Suprapubic skin (tissue), 4 donors: Measurements from ENCODE around the gene IFITM1. TPM values are rescaled to one million over a fixed set of nuclear protein-coding genes. Genes with fewer than 3 reads are reported as not detected.

Experiments
- DNase-seq, 2 donors: peaks; one replicate each; pipeline ENCODE4 v3.0.0-alpha.2; 2019; ENCODE audit warnings: low spot score in 2 of 2
- H3K27ac ChIP-seq: fragments of 200-600 bp; sonication (generic); one replicate; pipeline ENCODE4 v1.5.1; 2019
- H3K27me3 ChIP-seq: fragments of 200-600 bp; sonication (generic); one replicate; pipeline ENCODE4 v1.5.1; 2019
- H3K36me3 ChIP-seq: fragments of 200-600 bp; sonication (generic); one replicate; pipeline ENCODE4 v1.5.1; 2019
- H3K4me1 ChIP-seq: fragments of 200-600 bp; sonication (generic); one replicate; pipeline ENCODE4 v1.5.1; 2019
- H3K4me3 ChIP-seq: fragments of 200-600 bp; sonication (generic); one replicate; pipeline ENCODE4 v1.5.1; 2019; ENCODE audit warnings: mild to moderate bottlenecking
- H3K9me3 ChIP-seq: fragments of 200-600 bp; sonication (generic); one replicate; pipeline ENCODE4 v1.5.1; 2019
- EP300 ChIP-seq: sonication (generic); formaldehyde crosslinking; IDR thresholded peaks from one replicate; pipeline ENCODE4 v1.6.1; 2017; ENCODE audit warnings: antibody characterized with exemption
- POLR2A ChIP-seq, 2 donors: fragments of 450-650 bp; IDR thresholded peaks; one replicate each; pipeline ENCODE4 v1.6.1; 2017; ENCODE audit warnings: antibody characterized with exemption in 2 of 2, mild to moderate bottlenecking in 2 of 2, moderate library complexity in 2 of 2
- POLR2AphosphoS5 ChIP-seq, 3 donors: sonication (generic); formaldehyde crosslinking; IDR thresholded peaks; one replicate each; pipeline ENCODE4 v1.6.1; 2017; ENCODE audit warnings: antibody characterized with exemption in 3 of 3
- WGBS: methylation state at CpG from one replicate; pipeline ENCODE4 v1.1.5; 2018; 5-methylcytosine and 5-hydroxymethylcytosine counted together
- total RNA-seq, 4 donors: library from RNA; depleted of rRNA; stranded (reverse); fragments of >200 nt; gene quantifications; one replicate each; pipeline ENCODE4 v1.1.0, GENCODE V29; 2016
- TF ChIP-seq, protein P1 (sequence below), 2 donors: fragments of 200-600 bp in 1 of 2; fragments of 450-650 bp in 1 of 2; sonication (generic) in 1 of 2; IDR thresholded peaks; one replicate each; pipeline ENCODE4 v1.5.1; 2016 to 2019; ENCODE audit warnings: antibody characterized with exemption in 2 of 2, mild to moderate bottlenecking in 1 of 2, moderate library complexity in 1 of 2

Gene IFITM1
- total RNA-seq, 4 donors from 2014 or later = 50.7 to 128 (median 67.6) TPM

GRCh38 chr11:352456-353031 lies 38.7 kb downstream of the IFITM1 start:
- Histone ChIP-seq H3K4me1 (peaks cover 46% of the 10 kb centered on the region), H3K9me3 (no peaks in the 10 kb centered on the region), H3K27me3 (no peaks in the 10 kb centered on the region), H3K27ac (peak overlapping the region; percentile 96), H3K36me3 (no peaks in the 10 kb centered on the region), H3K4me3 (no peak overlapping the region)
- TF ChIP-seq EP300 (no peak), POLR2A (IDR thresholded peaks at IDR 0.05) (no peak), POLR2AphosphoS5 (IDR thresholded peaks at IDR 0.05) (no peak)
- TF ChIP-seq, protein P1, sequence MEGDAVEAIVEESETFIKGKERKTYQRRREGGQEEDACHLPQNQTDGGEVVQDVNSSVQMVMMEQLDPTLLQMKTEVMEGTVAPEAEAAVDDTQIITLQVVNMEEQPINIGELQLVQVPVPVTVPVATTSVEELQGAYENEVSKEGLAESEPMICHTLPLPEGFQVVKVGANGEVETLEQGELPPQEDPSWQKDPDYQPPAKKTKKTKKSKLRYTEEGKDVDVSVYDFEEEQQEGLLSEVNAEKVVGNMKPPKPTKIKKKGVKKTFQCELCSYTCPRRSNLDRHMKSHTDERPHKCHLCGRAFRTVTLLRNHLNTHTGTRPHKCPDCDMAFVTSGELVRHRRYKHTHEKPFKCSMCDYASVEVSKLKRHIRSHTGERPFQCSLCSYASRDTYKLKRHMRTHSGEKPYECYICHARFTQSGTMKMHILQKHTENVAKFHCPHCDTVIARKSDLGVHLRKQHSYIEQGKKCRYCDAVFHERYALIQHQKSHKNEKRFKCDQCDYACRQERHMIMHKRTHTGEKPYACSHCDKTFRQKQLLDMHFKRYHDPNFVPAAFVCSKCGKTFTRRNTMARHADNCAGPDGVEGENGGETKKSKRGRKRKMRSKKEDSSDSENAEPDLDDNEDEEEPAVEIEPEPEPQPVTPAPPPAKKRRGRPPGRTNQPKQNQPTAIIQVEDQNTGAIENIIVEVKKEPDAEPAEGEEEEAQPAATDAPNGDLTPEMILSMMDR (IDR thresholded peaks at IDR 0.05) = no peak
- 88% methylated on average over 12 of the region's 12 CpGs for whole genome bisulfite sequencing
- DNase-seq = peak in 1 of 2 donors; percentile 65

GRCh38 chr11:353179-353873 lies 39.5 kb downstream of the IFITM1 start:
- TF ChIP-seq POLR2AphosphoS5 (IDR thresholded peaks at IDR 0.05) (peak in 1 of 3 donors; percentile 68), POLR2A (IDR thresholded peaks at IDR 0.05) (no peak)
- Histone ChIP-seq H3K4me1 (peaks cover 46% of the 10 kb centered on the region), H3K27ac (peak overlapping the region; percentile 96), H3K4me3 (no peak overlapping the region), H3K36me3 (no peaks in the 10 kb centered on the region), H3K9me3 (no peaks in the 10 kb centered on the region), H3K27me3 (peaks cover 3% of the 10 kb centered on the region)
- 21% methylated on average over 16 of the region's 16 CpGs for WGBS
- DNase-seq = peak; percentile 88 to 92

DNA sequence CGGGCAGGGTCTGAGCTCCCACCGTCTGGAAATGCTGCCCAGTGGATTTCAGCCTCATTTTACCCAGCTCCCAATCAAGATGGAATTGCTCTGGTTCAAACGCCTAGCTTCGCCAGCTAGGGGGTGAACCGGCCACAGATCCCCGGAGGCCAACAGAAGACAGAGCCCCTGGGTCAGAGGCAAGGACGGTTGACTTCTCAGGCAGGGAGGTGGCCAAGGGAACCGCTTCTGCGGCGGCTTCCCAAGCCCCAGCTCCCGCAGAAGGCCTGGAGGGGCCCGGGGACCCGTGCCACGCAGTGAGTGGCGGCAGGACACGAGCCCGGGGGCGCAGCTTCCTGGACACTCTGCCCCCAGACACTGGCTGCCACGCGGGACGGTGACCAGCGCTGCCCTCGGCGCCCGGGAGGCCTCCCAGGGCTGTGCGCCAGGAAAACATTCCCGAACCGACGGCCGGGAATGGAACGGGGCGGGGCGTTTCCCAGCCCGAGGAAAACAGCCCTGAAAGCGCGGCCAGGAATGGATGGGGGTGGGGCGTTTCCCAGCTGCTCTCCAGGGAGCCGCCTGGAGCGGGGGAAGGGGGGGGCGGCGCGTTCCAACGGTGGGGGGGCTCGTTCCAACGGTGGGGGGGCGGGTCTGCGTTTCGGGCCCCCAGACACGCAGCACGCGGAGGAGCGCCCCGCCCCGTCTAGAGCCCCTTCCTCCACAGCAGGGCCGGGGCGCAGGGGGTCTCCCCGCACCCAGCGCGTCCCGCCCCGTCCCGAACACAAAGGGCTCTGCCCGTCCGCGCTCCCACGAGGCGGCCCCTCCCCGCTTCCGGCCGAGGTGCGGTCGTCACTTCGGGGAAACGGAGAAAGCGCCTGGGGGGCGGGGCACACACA lies 42.0 kb downstream of the IFITM1 start:
- Histone ChIP-seq H3K4me1 (peaks cover 38% of the 10 kb centered on the region), H3K9me3 (no peaks in the 10 kb centered on the region), H3K4me3 (peak overlapping the region; percentile 48), H3K27ac (peak overlapping the region; percentile 96), H3K36me3 (no peaks in the 10 kb centered on the region), H3K27me3 (peaks cover 18% of the 10 kb centered on the region)
- DNase-seq = peak; percentile 96 to 97
- TF ChIP-seq, protein P1 (IDR thresholded peaks at IDR 0.05) = no peak
- TF ChIP-seq POLR2A (IDR thresholded peaks at IDR 0.05) = peak in 1 of 2 donors; percentile 22
- peak; percentile 46 for TF ChIP-seq EP300
- TF ChIP-seq POLR2AphosphoS5 (IDR thresholded peaks at IDR 0.05) = peak; percentile 60 to 78 (median 72)
- 3% methylated on average over 32 of the region's 76 CpGs for WGBS

- no peaks in the 10 kb centered on the region for H3K9me3 ChIP-seq
- WGBS = 77% methylated on average over 6 of the region's 6 CpGs
- H3K4me1 ChIP-seq = peaks cover 31% of the 10 kb centered on the region
- peak in 1 of 2 donors; percentile 15 for DNase-seq
- no peak overlapping the region for H3K27ac ChIP-seq
- TF ChIP-seq, protein P1 (IDR thresholded peaks at IDR 0.05) = no peak
- no peak for TF ChIP-seq POLR2AphosphoS5 (IDR thresholded peaks at IDR 0.05)
- TF ChIP-seq EP300 = no peak
- no peak for TF ChIP-seq POLR2A (IDR thresholded peaks at IDR 0.05)
- no peaks in the 10 kb centered on the region for H3K36me3 ChIP-seq
- H3K4me3 ChIP-seq = no peak overlapping the region
- H3K27me3 ChIP-seq = peaks cover 18% of the 10 kb centered on the region
Observed at GRCh38 chr11:356610-357009, 42.8 kb downstream of the IFITM1 start.

DNA sequence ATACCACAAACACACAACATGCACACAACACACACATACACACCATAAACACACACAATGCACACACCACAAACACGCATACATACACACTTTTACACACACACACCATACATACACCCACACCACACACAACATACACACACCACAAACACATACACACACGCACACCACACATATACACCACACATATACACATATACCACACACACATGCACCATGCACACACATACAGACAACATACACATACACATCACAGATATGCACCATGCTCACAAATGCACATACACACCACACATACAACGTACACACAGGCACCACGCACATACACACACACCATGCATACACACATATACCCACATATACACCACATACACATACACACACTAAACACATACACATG lies 43.7 kb downstream of the IFITM1 start:
- Histone ChIP-seq H3K4me1 (peaks cover 28% of the 10 kb centered on the region), H3K27ac (no peak overlapping the region), H3K27me3 (peaks cover 18% of the 10 kb centered on the region), H3K9me3 (no peaks in the 10 kb centered on the region), H3K4me3 (no peak overlapping the region), H3K36me3 (no peaks in the 10 kb centered on the region)
- WGBS = 88% methylated on average over 4 of the region's 4 CpGs
- DNase-seq = no peak
- TF ChIP-seq EP300 (no peak), POLR2A (IDR thresholded peaks at IDR 0.05) (no peak), POLR2AphosphoS5 (IDR thresholded peaks at IDR 0.05) (no peak)
- TF ChIP-seq, protein P1 (IDR thresholded peaks at IDR 0.05) = no peak
